Nephron progenitor cell (in vitro differentiated cells): ENCODE data around the gene TMIGD3.
A peak's percentile ranks its signal among the peaks of the same experiment; 100 is the strongest.

Source experiments
- DNase-seq: peaks from one replicate; pipeline ENCODE4 v3.0.0; 2021
- H3K27ac Mint-ChIP-seq: 2 replicates; pipeline ENCODE4 v1.8.0; 2021; ENCODE audit warnings: mild to moderate bottlenecking, moderate library complexity, mixed read lengths
- H3K27me3 Mint-ChIP-seq: 2 replicates; pipeline ENCODE4 v1.8.0; 2021; ENCODE audit warnings: mild to moderate bottlenecking, low read depth, mixed read lengths; ENCODE audit not compliant: poor library complexity
- H3K36me3 Mint-ChIP-seq: 2 replicates; pipeline ENCODE4 v1.8.0; 2021; ENCODE audit warnings: low read depth, mixed read lengths
- H3K4me1 Mint-ChIP-seq: 2 replicates; pipeline ENCODE4 v1.8.0; 2021; ENCODE audit warnings: mixed read lengths
- H3K4me3 Mint-ChIP-seq: 2 replicates; pipeline ENCODE4 v1.8.0; 2021; ENCODE audit warnings: mild to moderate bottlenecking, moderate library complexity, mixed read lengths
- H3K9me3 Mint-ChIP-seq: 2 replicates; pipeline ENCODE4 v1.8.0; 2021; ENCODE audit warnings: mild to moderate bottlenecking, moderate library complexity, mixed read lengths
- CTCF ChIP-seq: fragments of 200-600 bp; sonication (generic); IDR thresholded peaks from 2 replicates; pipeline ENCODE4 v1.5.0; 2021; ENCODE audit warnings: antibody characterized with exemption

Gene TMIGD3

GRCh38 chr1:111466480-111466879 lies 37.0 kb downstream of the TMIGD3 start:
- TF ChIP-seq CTCF, result no peak
- H3K4me1 Mint-ChIP-seq, result no peaks in the 10 kb centered on the region
- no peak overlapping the region for H3K27ac Mint-ChIP-seq
- H3K4me3 Mint-ChIP-seq, result no peak overlapping the region
- peaks cover 15% of the 10 kb centered on the region for H3K36me3 Mint-ChIP-seq
- no peak for DNase-seq
- no peaks in the 10 kb centered on the region for H3K9me3 Mint-ChIP-seq
- H3K27me3 Mint-ChIP-seq, result no peaks in the 10 kb centered on the region

GRCh38 chr1:111465754-111466153 lies 37.7 kb downstream of the TMIGD3 start:
- no peak for DNase-seq
- H3K4me1 Mint-ChIP-seq, result no peaks in the 10 kb centered on the region
- no peak overlapping the region for H3K27ac Mint-ChIP-seq
- no peak for TF ChIP-seq CTCF
- H3K9me3 Mint-ChIP-seq, result no peaks in the 10 kb centered on the region
- H3K27me3 Mint-ChIP-seq, result no peaks in the 10 kb centered on the region
- no peak overlapping the region for H3K4me3 Mint-ChIP-seq
- H3K36me3 Mint-ChIP-seq, result peaks cover 16% of the 10 kb centered on the region

- Mint-ChIP-seq H3K4me1 (no peaks in the 10 kb centered on the region), H3K36me3 (peaks cover 31% of the 10 kb centered on the region), H3K4me3 (no peak overlapping the region), H3K9me3 (no peaks in the 10 kb centered on the region), H3K27me3 (no peaks in the 10 kb centered on the region), H3K27ac (peak overlapping the region; percentile 1)
- no peak for TF ChIP-seq CTCF
- no peak for DNase-seq
Measured at GRCh38 chr1:111463029-111463683, 40.3 kb downstream of the TMIGD3 start.

GRCh38 chr1:111462370-111463028 lies 40.9 kb downstream of the TMIGD3 start:
- TF ChIP-seq CTCF, result no peak
- Mint-ChIP-seq H3K36me3 (peaks cover 38% of the 10 kb centered on the region), H3K9me3 (no peaks in the 10 kb centered on the region), H3K4me3 (no peak overlapping the region), H3K27me3 (no peaks in the 10 kb centered on the region), H3K4me1 (no peaks in the 10 kb centered on the region), H3K27ac (peak overlapping the region; percentile 1)
- no peak for DNase-seq

GRCh38 chr1:111461765-111462164 lies 41.7 kb downstream of the TMIGD3 start:
- DNase-seq, result no peak
- Mint-ChIP-seq H3K9me3 (no peaks in the 10 kb centered on the region), H3K27ac (no peak overlapping the region), H3K4me3 (no peak overlapping the region), H3K36me3 (peaks cover 45% of the 10 kb centered on the region), H3K27me3 (no peaks in the 10 kb centered on the region), H3K4me1 (no peaks in the 10 kb centered on the region)
- TF ChIP-seq CTCF, result no peak

- no peaks in the 10 kb centered on the region for H3K27me3 Mint-ChIP-seq
- peak overlapping the region; percentile 57 for H3K27ac Mint-ChIP-seq
- H3K36me3 Mint-ChIP-seq, result peaks cover 68% of the 10 kb centered on the region
- no peak for DNase-seq
- H3K4me1 Mint-ChIP-seq, result peaks cover 16% of the 10 kb centered on the region
- no peaks in the 10 kb centered on the region for H3K9me3 Mint-ChIP-seq
- no peak overlapping the region for H3K4me3 Mint-ChIP-seq
- no peak for TF ChIP-seq CTCF
Measured at GRCh38 chr1:111455642-111456031, 47.8 kb downstream of the TMIGD3 start.
